CD8-positive, alpha-beta memory T cell (primary cell): ENCODE measurements around the gene CTDSP2. TPM values are rescaled to one million over a fixed set of nuclear protein-coding genes. Genes with fewer than 3 reads are reported as not detected.

ENCODE experiments used
- CTCF ChIA-PET: fragments of 350-600 bp; sonication (Branson Sonifier 250); formaldehyde crosslinking; loops from one replicate; lab custom pipeline; 2021; ENCODE audit warnings: antibody characterized with exemption; lab: Charles Lee
- POLR2A ChIA-PET: fragments of 350-600 bp; sonication (Branson Sonifier 250); formaldehyde crosslinking; loops from one replicate; lab custom pipeline; 2021; ENCODE audit warnings: antibody characterized with exemption; lab: Charles Lee
- DNase-seq, 5 donors: peaks; one replicate each; pipeline versions ENCODE4 v3.0.0 to v3.0.0-alpha.2; 2020 to 2022; ENCODE audit warnings: mixed read lengths in 1 of 5
- H3K27ac ChIP-seq: one replicate; pipeline ENCODE4 v1.7.0; 2013; ENCODE audit warnings: low read depth, mild to moderate bottlenecking, low read length, moderate library complexity
- H3K27me3 ChIP-seq: 2 replicates; pipeline ENCODE4 v1.7.0; 2013; ENCODE audit warnings: low read length, mild to moderate bottlenecking; ENCODE audit not compliant: insufficient read depth, poor library complexity, severe bottlenecking
- H3K36me3 ChIP-seq: 2 replicates; pipeline ENCODE4 v1.7.0; 2013; ENCODE audit warnings: mild to moderate bottlenecking, low read length, moderate library complexity; ENCODE audit not compliant: insufficient read depth
- H3K4me1 ChIP-seq: 2 replicates; pipeline ENCODE4 v1.7.0; 2013; ENCODE audit warnings: mild to moderate bottlenecking, low read length, moderate library complexity; ENCODE audit not compliant: insufficient read depth
- H3K4me3 ChIP-seq: 2 replicates; pipeline ENCODE4 v1.7.0; 2013; ENCODE audit warnings: mild to moderate bottlenecking, low read length
- H3K9me3 ChIP-seq: 2 replicates; pipeline ENCODE4 v1.7.0; 2013; ENCODE audit warnings: mild to moderate bottlenecking, low read length
- H3K27ac Mint-ChIP-seq, 8 donors: one replicate each; pipeline ENCODE4 v1.8.0; 2020 to 2021; ENCODE audit warnings: mixed read lengths in 8 of 8, mild to moderate bottlenecking in 6 of 8, inconsistent platforms in 3 of 8, moderate library complexity in 3 of 8
- H3K27me3 Mint-ChIP-seq, 2 donors: one replicate each; pipeline ENCODE4 v1.8.0; 2020 to 2021; ENCODE audit warnings: mixed read lengths in 2 of 2, mild to moderate bottlenecking in 1 of 2, moderate library complexity in 1 of 2
- H3K36me3 Mint-ChIP-seq, 3 donors: one replicate each; pipeline ENCODE4 v1.8.0; 2020 to 2021; ENCODE audit warnings: mixed read lengths in 3 of 3, inconsistent platforms in 1 of 3, mild to moderate bottlenecking in 1 of 3
- H3K4me1 Mint-ChIP-seq, 3 donors: one replicate each; pipeline ENCODE4 v1.8.0; 2020 to 2021; ENCODE audit warnings: mixed read lengths in 3 of 3, inconsistent platforms in 1 of 3, mild to moderate bottlenecking in 1 of 3
- H3K4me3 Mint-ChIP-seq, 7 donors: one replicate each; pipeline ENCODE4 v1.8.0; 2020 to 2021; ENCODE audit warnings: mixed read lengths in 7 of 7, mild to moderate bottlenecking in 6 of 7, moderate library complexity in 4 of 7, inconsistent platforms in 2 of 7
- H3K9me3 Mint-ChIP-seq, 5 donors: one replicate each; pipeline ENCODE4 v1.8.0; 2020 to 2022; ENCODE audit warnings: mixed read lengths in 5 of 5, mild to moderate bottlenecking in 3 of 5, moderate library complexity in 2 of 5, inconsistent platforms in 1 of 5
- polyA plus RNA-seq: library from polyadenylated mRNA; unstranded; fragments of 300-500 nt; fragmentation: Illumina TruSeq; gene quantifications from one replicate; pipeline ENCODE4 v1.2.3, GENCODE V29; 2021
- total RNA-seq, 2 experiments: library from RNA; stranded (reverse); gene quantifications; one replicate each; pipeline ENCODE4 v1.2.3, GENCODE V29; 2021

Gene CTDSP2
- total and polyA plus RNA-seq, 3 experiments from 2014 or later = 55.0 to 76.4 (median 72.8) TPM

- Mint-ChIP-seq H3K27me3 (peaks cover 3 to 9% of the 10 kb centered on the region in 2 donors), H3K4me1 (no peaks in the 10 kb centered on the region), H3K36me3 (no peaks in the 10 kb centered on the region), H3K27ac (no peak overlapping the region), H3K4me3 (no peak overlapping the region), H3K9me3 (no peaks in the 10 kb centered on the region)
- Histone ChIP-seq H3K9me3 (no peaks in the 10 kb centered on the region), H3K4me1 (no peaks in the 10 kb centered on the region), H3K4me3 (no peak overlapping the region), H3K27me3 (no peaks in the 10 kb centered on the region), H3K27ac (no peak overlapping the region), H3K36me3 (no peaks in the 10 kb centered on the region)
- no peak for DNase-seq
- CTCF ChIA-PET = no interaction called here
- POLR2A ChIA-PET = no interaction called here
These were observed 29.4 kb upstream of the CTDSP2 start for GRCh38 chr12:57875753-57876547.

- no peaks in the 10 kb centered on the region for H3K9me3 ChIP-seq
- H3K4me1 Mint-ChIP-seq = no peaks in the 10 kb centered on the region
- H3K27me3 Mint-ChIP-seq = peaks cover 4 to 10% of the 10 kb centered on the region in 2 donors
- no peak overlapping the region for H3K27ac ChIP-seq
- DNase-seq = no peak
- no peak overlapping the region for H3K4me3 ChIP-seq
- H3K36me3 ChIP-seq = no peaks in the 10 kb centered on the region
- H3K4me3 Mint-ChIP-seq = no peak overlapping the region
- POLR2A ChIA-PET = no interaction called here
- no peaks in the 10 kb centered on the region for H3K9me3 Mint-ChIP-seq
- H3K27ac Mint-ChIP-seq = no peak overlapping the region
- H3K36me3 Mint-ChIP-seq = no peaks in the 10 kb centered on the region
- CTCF ChIA-PET = interaction anchor here (1.3 to 1.6 kb wide), 2 partner anchors 32 to 42 kb away, joined by 3 to 4 read pairs; no protein-coding TSS in a partner anchor
- H3K4me1 ChIP-seq = no peaks in the 10 kb centered on the region
- H3K27me3 ChIP-seq = no peaks in the 10 kb centered on the region
These were observed 27.9 kb upstream of the CTDSP2 start for GRCh38 chr12:57874166-57875108.

DNA sequence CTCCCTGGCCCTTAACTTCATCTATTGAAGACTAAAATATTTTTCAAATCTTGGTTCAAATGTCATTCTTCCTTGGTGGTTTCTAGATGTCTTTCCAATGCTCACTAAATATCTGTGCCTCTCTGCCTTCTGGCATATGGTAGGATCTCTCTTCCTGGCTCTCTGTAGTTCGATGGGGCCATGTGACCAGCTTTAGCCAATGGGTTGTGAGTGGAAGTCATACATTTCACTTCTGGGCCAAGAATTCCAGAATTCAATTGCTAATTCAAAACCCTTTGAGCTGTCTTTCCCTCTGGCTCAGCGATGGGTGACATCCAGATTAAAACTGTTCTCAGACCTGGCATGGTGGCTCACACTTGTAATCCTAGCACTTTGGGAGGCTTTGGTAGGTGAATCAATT lies 25.8 kb upstream of the CTDSP2 start:
- no peaks in the 10 kb centered on the region for H3K36me3 ChIP-seq
- H3K27ac ChIP-seq = no peak overlapping the region
- no peaks in the 10 kb centered on the region for H3K9me3 ChIP-seq
- CTCF ChIA-PET = no interaction called here
- no peaks in the 10 kb centered on the region for H3K27me3 ChIP-seq
- Mint-ChIP-seq H3K4me1 (no peaks in the 10 kb centered on the region), H3K4me3 (no peak overlapping the region), H3K9me3 (no peaks in the 10 kb centered on the region), H3K36me3 (no peaks in the 10 kb centered on the region), H3K27me3 (peaks cover 18 to 21% of the 10 kb centered on the region in 2 donors), H3K27ac (no peak overlapping the region)
- no peak overlapping the region for H3K4me3 ChIP-seq
- DNase-seq = no peak
- H3K4me1 ChIP-seq = no peaks in the 10 kb centered on the region
- POLR2A ChIA-PET = no interaction called here

DNA sequence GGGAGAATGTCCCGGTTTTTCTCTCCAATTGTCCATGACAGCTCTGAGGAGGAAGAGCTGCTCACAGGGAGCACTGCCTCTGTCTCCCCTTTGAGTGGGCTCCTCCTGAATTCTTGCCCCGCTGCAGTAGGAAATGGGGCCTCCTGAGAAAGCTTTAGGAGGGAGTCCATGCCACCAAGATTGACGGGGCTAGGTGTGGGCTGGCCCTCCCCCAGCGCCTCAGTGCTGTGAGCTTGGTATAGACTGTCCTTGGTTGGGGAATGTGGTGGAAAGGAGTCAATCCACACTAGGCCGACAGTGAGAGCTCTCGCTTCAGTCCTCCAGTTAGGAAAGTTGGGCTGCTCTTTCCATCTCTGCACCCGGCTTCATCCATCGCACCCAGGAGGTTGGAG lies 23.4 kb upstream of the CTDSP2 start:
- H3K4me3 ChIP-seq = no peak overlapping the region
- ChIA-PET CTCF (interaction anchor here (1.9 kb wide), 1 partner anchor 52 kb away, joined by 5 read pairs; the partner anchor contains the start of gene AVIL), POLR2A (no interaction called here)
- Mint-ChIP-seq H3K27ac (no peak overlapping the region), H3K4me3 (no peak overlapping the region), H3K27me3 (peaks cover 21 to 33% of the 10 kb centered on the region in 2 donors), H3K36me3 (no peaks in the 10 kb centered on the region), H3K4me1 (peaks cover 4 to 5% (median 5%) of the 10 kb centered on the region in 3 donors), H3K9me3 (no peaks in the 10 kb centered on the region)
- no peaks in the 10 kb centered on the region for H3K36me3 ChIP-seq
- no peaks in the 10 kb centered on the region for H3K9me3 ChIP-seq
- peaks cover 5% of the 10 kb centered on the region for H3K4me1 ChIP-seq
- H3K27ac ChIP-seq = no peak overlapping the region
- peaks cover 9% of the 10 kb centered on the region for H3K27me3 ChIP-seq
- DNase-seq = no peak

- peaks cover 5% of the 10 kb centered on the region for H3K4me1 ChIP-seq
- no peak overlapping the region for H3K4me3 Mint-ChIP-seq
- H3K27me3 Mint-ChIP-seq = peaks cover 23 to 38% of the 10 kb centered on the region in 2 donors
- H3K27ac ChIP-seq = no peak overlapping the region
- no peaks in the 10 kb centered on the region for H3K36me3 Mint-ChIP-seq
- CTCF ChIA-PET = interaction anchor here (1.9 kb wide), 1 partner anchor 51 kb away, joined by 5 read pairs; the partner anchor contains the start of gene AVIL
- H3K27ac Mint-ChIP-seq = peak overlapping the region in 1 of 8 donors; percentile 21
- no peaks in the 10 kb centered on the region for H3K9me3 Mint-ChIP-seq
- no peaks in the 10 kb centered on the region for H3K36me3 ChIP-seq
- H3K27me3 ChIP-seq = peaks cover 9% of the 10 kb centered on the region
- DNase-seq = no peak
- POLR2A ChIA-PET = no interaction called here
- no peaks in the 10 kb centered on the region for H3K9me3 ChIP-seq
- peaks cover 8 to 9% (median 9%) of the 10 kb centered on the region in 3 donors for H3K4me1 Mint-ChIP-seq
- H3K4me3 ChIP-seq = no peak overlapping the region
These were observed 22.9 kb upstream of the CTDSP2 start for GRCh38 chr12:57869298-57869926.

DNA sequence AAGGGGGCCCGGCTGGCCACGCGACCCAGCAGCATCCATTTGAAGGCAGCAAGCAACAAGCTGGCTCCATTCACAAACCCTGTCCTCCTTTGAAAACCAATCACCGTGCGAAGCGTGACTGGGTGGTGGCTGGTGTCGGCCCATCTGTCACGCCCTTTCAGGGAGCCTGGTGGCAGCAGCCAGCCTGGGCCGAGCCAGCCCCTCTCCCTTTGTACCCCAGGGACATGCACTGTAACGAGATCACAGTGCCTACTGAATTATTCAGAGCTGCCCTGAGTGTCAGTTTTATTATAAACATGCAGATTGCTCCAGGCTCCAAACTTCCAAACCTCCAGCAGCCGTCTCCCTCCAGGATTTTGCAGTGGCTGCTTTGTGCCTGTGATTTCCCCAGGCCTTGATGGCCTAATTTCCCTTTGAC lies 22.3 kb upstream of the CTDSP2 start:
- Histone ChIP-seq H3K4me1 (peaks cover 5% of the 10 kb centered on the region), H3K27me3 (peaks cover 9% of the 10 kb centered on the region), H3K9me3 (no peaks in the 10 kb centered on the region), H3K36me3 (no peaks in the 10 kb centered on the region), H3K4me3 (no peak overlapping the region), H3K27ac (no peak overlapping the region)
- no peak overlapping the region for H3K27ac Mint-ChIP-seq
- H3K9me3 Mint-ChIP-seq = no peaks in the 10 kb centered on the region
- ChIA-PET POLR2A (no interaction called here), CTCF (interaction anchor here (1.9 kb wide), 1 partner anchor 51 kb away, joined by 5 read pairs; the partner anchor contains the start of gene AVIL)
- peaks cover 8 to 9% (median 9%) of the 10 kb centered on the region in 3 donors for H3K4me1 Mint-ChIP-seq
- no peak overlapping the region for H3K4me3 Mint-ChIP-seq
- no peaks in the 10 kb centered on the region for H3K36me3 Mint-ChIP-seq
- peaks cover 21 to 44% of the 10 kb centered on the region in 2 donors for H3K27me3 Mint-ChIP-seq
- no peak for DNase-seq

DNA sequence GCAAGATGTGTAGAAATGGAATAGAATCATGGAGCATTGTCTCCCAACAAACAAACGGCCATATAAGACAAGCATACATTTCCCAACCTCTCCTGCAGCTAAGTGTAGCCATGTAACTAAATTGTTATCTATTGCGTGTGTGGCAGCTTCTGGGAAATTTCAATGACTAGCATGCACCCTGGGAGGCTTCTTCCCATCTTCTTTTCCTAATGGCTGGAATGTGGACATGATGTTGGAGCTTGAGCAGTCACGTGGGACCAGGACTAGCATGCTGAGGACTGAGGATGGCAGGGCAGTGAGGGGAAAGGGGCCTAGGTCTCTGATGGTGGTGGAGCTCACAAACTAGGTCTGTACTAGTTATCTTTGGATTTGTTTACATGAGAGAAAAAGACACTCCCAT lies 21.7 kb upstream of the CTDSP2 start:
- no peak overlapping the region for H3K27ac ChIP-seq
- Mint-ChIP-seq H3K27ac (peak overlapping the region in 1 of 8 donors; percentile 47), H3K9me3 (no peaks in the 10 kb centered on the region), H3K36me3 (no peaks in the 10 kb centered on the region), H3K4me3 (no peak overlapping the region), H3K4me1 (peaks cover 8 to 9% (median 9%) of the 10 kb centered on the region in 3 donors), H3K27me3 (peaks cover 21 to 50% of the 10 kb centered on the region in 2 donors)
- H3K9me3 ChIP-seq = no peaks in the 10 kb centered on the region
- H3K4me3 ChIP-seq = no peak overlapping the region
- no peaks in the 10 kb centered on the region for H3K36me3 ChIP-seq
- peaks cover 5% of the 10 kb centered on the region for H3K4me1 ChIP-seq
- peaks cover 9% of the 10 kb centered on the region for H3K27me3 ChIP-seq
- CTCF ChIA-PET = interaction anchor here (1.9 kb wide), 1 partner anchor 50 kb away, joined by 5 read pairs; the partner anchor contains the start of gene AVIL
- no peak for DNase-seq
- POLR2A ChIA-PET = no interaction called here
